Mucosa of gallbladder (tissue), 1 donor: ENCODE data around the gene TXN. TPM values are rescaled to one million over a fixed set of nuclear protein-coding genes. Genes with fewer than 3 reads are reported as not detected.
A peak's percentile ranks its signal among the peaks of the same experiment; 100 is the strongest.
"Not testable (repeated sequence)": the region's sequence is repeated elsewhere in the genome, so short reads cannot be mapped to it uniquely, and the experiment has no call there.

ENCODE experiments used
- DNase-seq: peaks from one replicate; pipeline ENCODE4 v3.0.0-alpha.2; 2020; ENCODE audit warnings: low spot score
- total RNA-seq: library from RNA; stranded (reverse); gene quantifications from one replicate; pipeline ENCODE4 v1.2.1, GENCODE V29; 2021
- donor health status: DM: no; HTN: no; CAD: no.

The TXN gene
- total RNA-seq, 1 donor from 2014 or later, result 158 TPM

DNA sequence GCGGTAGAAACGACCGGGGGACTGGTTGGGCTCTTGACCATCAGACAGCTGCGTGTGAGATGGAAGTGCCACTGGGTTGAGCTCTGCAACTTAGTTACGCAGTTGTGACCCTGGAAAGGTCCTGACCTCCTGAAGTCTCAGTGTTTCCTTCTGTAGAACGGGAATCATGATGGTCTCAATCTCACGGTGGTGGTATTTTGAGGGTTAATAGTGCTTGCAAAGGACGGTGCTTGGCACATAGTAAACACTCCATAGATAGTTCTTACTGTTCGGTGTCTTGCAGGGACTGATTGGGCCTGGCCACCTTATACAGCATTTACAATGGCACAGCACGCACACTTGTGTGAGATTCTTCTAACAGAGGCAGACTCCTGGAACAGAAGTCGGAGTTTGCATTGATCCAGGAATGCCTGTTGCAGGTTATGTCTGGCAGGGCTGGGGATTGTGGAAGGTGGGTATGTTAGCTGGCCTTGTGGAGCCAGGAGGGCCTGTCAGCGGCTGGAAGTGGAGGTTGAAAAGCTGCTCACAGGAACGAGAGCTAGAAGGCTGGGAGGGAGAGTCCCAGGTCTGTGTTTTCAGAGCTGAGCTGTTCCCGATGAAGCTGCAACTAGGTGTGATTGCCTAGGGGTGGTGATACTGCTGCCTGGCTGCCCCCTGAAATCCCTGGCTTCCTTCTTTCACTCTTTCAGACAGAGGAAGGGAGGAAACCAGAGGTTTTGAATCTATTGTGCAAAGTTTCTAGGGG is 962 bp upstream of the TXN start:
- DNase-seq, result no peak

DNA sequence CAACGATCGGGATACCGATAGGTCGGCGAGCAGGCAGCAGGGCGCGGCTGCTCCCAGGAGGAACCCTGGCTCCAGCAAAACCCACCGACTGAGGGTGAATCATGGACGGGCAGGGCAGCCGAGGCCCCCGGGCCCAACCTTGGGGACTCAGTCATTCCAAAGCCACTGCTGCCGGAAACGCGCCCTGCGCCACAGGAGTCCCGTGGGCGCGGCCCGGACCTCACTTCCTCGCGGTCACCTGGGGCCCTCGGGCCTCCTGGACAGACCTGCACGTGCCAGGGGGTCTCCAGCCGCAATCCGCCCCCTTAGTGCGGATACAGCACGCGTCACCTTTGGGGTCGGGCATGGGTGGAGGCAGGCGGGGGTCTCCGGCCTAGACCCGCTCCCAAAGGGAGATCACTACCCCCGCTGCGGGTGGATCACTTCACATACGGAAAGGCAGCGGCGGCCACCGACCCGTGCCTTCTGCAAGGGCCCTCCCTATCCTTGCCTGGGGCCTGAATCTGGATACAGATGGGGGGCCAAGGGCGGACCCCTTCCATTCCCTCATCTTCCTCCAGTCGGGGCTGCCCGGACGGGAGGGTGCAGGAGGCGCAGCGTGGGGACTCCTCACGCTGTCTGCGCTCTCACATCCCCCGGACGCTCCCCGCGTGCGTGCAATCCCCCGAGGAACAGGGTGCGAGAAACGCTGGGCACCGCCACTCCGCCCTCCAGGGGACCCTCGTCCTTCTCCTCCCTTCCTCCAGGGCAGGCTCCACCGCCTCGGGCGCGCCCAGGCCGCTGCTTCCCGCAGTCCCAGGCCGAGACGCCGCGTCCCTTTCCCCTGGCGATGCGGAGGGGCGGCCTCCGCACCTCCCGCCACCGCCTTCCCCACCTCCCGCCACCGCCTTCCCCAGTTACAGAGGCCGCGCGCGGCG is 586 bp downstream of the TXN start:
- DNase-seq, result peak; percentile 49

DNA sequence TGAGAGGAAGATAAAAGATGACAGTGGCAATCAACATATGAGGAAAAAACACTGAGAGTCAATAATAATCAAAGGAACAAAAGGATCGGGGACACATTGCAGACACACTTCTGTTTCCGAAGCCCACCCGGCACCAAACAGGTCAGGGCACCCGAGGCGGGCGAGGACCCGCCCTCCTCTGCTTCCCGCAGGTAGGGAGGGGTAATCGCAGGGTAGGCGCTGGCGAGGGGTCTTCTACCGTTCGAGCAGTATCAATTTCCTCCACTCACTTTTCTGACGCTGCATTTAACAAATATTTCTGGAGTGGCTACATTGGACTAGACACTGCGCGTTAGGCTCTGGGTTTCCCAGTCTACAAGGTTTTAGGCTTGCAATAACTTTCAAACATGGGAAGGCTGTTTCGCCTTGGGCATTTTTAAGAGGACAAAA is 1.3 kb downstream of the TXN start:
- no peak for DNase-seq

DNA sequence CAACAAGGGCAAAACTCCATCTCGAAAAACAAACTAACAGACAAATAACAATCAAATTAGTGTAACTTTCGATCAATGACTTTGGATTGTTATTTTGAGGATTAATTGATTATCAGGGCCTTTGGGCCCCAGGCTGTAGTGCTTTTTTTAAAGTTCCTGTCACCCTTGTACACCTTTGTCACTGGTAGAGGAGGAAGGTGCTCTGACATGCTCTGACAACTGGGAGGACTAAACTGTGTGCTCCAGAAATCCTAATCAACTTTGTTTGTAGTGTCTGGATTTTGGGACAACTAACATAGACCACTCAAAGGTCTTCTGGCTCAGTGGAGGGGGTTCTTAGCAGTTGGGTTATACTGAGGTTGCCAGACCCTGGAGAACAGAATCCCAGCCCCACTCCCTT is 1.8 kb downstream of the TXN start:
- no peak for DNase-seq

GRCh38 chr9:110252509-110253139 is 3.7 kb downstream of the TXN start:
- DNase-seq, result no peak

DNA sequence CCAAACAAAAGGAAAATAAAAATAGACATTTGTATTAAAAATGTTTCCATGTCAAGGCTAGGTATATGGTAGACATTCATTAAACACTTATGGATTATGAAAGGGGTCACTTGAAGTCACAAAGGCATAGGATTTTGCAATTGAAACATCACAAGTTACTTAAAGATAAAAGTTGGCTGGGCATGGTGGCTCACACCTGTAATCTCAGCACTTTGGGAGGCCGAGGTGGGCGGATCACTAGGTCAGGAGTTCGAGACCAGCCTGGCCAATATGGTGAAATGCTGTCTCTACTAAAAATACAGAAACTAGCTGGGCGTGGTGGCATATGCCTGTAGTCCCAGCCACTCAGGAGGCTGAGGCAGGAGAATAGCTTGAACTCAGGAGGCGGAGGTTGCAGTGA is 4.5 kb downstream of the TXN start:
- DNase-seq, result not testable (repeated sequence)

- no peak for DNase-seq
These were observed 5.1 kb downstream of the TXN start for GRCh38 chr9:110251212-110251611.

DNA sequence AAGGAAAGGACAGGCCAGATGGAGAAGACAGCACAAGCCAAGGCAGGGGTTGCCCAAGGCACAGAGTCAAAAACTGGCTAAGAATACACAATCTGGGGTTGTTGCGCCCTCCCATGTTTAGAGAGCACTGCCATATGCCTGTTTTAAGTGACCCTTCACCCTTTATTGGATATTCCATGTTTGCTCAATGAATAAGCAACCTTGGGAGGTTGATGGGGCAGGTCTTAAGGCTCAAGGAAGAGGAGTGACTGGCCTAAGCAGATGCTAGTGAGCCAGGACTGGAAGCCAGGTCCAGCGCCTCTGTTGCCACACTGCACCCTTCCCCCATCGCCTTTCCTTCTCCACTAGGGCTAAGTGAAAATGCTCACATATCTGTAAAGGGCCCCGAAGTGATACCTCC is 6.7 kb downstream of the TXN start:
- no peak for DNase-seq

DNA sequence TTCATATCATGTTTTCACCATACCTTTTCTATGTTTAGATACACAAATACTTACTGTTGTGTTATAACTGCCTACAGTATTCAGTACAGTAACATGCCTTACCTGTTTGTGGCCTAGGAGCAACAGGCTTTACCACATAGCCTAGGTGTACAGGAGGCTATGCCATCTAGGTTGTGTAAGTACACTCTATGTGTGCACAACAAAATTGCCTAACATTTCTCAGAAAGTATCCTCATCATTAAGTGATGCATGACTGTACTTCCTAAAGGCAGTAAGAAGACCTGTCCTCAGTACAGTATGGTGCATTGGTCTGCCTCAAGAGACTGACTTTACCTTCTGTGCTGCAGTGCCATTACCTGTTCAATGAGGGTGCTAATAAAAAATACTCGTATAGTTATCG is 7.9 kb downstream of the TXN start:
- no peak for DNase-seq

DNA sequence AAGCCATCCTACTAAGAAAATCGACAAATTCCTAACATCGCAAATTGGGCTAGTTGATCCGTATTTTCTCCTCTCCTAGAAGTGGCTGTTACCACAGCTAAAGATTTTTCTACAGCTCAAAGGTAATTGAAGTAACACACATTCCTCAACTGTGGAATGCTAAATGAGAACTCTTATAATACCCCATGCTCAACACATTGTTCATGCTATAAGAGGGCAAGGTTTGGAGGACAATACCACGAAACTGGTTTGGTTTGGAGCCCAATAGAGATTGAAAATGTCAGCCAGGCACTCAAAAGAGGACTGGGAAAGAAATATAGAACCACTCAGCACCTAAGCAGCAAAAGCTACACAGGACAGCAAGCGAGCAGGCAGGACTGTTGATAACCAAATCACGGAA is 10.1 kb downstream of the TXN start:
- no peak for DNase-seq

DNA sequence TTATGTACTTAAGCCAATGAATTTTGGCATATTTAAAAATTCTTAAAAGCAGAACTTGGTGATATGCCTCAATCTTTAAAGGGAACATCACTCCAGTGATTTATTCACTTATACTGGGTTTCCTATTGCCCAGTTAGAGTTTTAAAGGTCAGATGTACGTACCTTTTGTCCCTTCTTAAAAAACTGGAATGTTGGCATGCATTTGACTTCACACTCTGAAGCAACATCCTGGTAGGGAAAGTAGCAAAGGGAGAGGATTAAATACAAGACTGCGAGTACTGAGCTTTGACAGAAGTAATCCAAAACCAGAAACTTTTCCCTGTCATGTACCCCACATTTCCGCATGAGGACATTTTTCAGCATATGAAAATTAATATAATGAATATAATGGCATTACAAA is 11.7 kb downstream of the TXN start:
- DNase-seq, result no peak

DNA sequence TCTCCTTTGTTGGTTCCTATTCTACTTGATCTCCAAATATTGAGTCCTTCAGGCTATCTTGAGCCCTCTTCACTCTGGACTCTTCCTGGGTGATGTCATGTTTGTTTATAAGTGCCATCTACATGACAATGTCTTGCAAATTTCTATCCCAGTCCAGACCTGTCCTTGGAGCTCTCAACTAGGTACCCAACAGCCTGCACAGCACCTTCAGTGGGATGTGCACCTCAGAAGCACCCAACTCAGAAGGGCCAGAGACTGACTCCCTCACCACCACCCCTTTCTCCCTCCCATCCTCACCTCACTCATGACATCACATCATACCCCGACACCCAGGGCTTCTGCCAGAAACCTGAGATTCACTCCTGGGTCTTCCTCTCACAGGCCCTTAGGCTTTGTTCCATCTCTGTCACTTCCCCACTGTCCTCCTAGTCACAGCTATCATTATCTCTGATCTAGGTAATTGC is 14.4 kb downstream of the TXN start:
- no peak for DNase-seq

GRCh38 chr9:110241260-110241857 is 14.9 kb downstream of the TXN start:
- no peak for DNase-seq

- DNase-seq, result no peak
These were observed 16.1 kb downstream of the TXN start for GRCh38 chr9:110240198-110240597.

DNA sequence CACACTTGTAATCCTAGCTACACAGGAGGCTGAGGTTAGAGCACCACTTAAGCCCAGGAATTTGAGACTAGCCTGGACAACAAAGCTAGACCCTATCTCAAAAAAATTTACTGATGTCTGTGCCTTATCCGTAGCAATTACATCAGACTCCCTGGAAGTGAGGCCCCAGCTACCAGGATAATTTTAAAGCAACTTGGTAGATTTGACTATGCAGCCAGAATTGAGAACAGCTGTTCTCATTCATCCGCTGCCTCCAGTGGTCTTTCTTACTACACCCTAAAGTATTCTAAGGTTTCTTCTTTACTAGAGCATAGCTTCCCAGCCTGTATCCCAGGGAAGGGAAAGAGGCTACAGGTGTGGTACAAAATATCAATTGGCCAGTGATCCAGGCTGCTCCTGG is 28.0 kb downstream of the TXN start:
- DNase-seq, result no peak

- no peak for DNase-seq
These were observed 31.7 kb downstream of the TXN start for GRCh38 chr9:110224583-110224982.

DNA sequence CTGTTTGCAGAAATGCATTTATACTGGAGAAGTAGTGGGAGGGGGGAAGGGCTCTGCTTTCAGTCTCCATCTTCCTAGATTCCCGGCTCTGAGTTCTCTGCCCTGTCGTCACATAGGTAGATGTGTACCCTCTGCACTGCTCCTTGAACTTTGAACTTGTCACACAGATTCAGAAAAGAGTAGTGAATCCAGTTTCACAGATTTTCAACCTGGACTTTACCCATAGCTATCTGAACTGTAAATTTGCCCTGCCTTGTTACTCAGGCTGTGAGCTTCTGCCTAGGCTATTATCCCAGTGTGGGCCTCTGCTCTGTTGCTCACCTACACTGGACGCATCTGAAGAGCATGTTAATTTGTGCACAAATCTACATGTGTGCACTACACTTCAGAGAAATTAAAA is 35.5 kb downstream of the TXN start:
- DNase-seq, result no peak

DNA sequence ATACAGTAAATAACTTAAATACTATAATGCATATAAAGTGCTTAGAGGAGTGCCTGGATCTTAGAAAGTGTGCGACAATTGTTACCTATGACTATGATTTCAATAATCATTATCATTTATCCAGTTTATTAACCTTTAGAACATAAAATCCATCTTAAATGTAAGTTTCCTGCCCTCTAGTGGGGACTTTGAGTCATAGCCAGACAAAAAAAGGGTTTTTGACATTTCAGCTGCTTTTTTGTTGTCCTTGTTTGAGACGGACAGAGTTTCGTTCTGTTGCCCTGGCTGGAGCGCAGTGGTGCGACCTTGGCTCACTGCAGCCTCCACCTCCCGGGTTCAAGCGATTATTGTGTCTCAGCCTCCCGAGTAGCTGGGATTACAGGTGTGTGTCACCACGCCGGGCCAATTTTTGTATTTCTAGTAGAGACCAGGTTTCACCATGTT is 38.6 kb downstream of the TXN start:
- DNase-seq, result no peak

- no peak for DNase-seq
These were observed 41.5 kb downstream of the TXN start for GRCh38 chr9:110214586-110215355.

GRCh38 chr9:110214090-110214489 is 42.2 kb downstream of the TXN start:
- no peak for DNase-seq

DNA sequence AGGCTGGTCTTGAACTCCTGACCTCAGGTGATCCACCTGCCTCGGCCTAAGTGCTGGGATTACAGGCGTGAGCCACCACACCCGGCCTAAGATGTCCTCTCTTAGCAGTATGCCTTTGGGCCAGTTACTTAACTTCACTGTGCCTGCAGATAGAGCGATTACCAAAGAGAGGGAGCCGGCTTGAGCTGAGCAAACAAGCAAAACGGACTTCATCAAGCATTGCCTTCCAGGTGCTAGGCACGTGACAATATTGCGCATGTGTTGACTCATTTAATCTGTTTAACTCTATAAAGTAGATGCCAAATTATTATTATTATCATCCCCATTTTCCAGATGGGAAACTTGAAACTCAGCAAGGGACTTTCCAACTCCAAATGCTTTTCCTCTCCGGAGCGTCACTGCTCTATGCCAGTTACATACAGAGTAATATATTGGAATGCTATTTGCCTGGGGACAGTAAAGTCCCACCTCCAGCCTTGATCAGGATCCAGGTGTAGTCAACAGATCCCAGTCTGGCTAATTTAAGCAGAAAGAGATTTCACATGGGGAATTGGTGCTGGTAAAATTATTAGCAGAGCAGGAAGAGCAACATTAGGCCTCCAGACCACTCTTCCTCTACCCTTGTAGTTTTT is 42.8 kb downstream of the TXN start:
- DNase-seq, result no peak
